HT-29 (cell line): ENCODE measurements around the gene WNT6. TPM values are rescaled to one million over a fixed set of nuclear protein-coding genes. Genes with fewer than 3 reads are reported as not detected.

ENCODE experiments used
- DNase-seq: peaks from one replicate; pipeline ENCODE4 v3.0.0-alpha.2; 2015; ENCODE audit warnings: low spot score
- total RNA-seq: library from RNA; depleted of rRNA; stranded (reverse); fragments of >200 nt; shearing (Covaris generic); gene quantifications from 2 replicates; pipeline ENCODE4 v1.2.3, GENCODE V29; 2014

WNT6 gene
- total RNA-seq, 1 experiment from 2014 or later = not detected

DNA sequence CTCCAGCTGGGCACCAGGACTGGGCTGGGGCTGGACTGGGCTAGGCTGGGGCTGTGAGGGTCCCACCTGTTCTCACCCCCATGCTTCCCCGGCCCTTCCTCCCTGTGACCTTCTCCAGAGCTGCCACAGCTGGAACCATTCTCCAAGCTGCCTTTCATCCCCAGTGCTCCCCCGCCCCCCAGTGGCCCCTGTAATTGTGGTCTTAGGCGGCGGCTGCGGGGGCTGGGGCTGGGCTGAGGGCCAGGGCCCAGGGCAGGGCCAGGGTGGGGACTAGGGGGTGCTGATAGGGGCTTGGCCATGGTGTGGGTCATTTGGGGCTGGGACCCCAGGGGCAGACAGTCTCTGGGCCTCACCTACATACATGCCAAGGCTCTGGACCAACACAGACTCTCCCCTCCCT is 18.3 kb downstream of the WNT6 start:
- DNase-seq = no peak

DNA sequence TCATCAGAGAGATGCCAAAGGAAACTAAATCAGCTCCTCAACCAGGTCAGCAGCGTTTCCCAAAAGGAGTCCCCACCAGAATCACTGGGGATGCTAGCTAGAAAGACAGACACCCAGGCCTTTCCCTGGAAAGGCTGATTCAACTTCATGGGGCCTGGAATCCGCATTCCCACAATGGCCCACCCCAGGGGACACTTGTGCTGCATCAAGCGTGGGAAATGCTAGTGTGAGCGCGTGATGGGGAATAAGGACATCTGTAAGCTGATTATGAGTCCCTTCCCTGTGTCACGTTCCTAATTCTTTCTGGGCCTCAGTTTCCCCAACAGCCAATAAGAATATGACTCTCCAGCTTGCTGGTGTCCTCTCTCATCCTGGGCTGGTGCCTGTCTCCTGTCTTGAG is 18.9 kb downstream of the WNT6 start:
- DNase-seq = no peak

DNA sequence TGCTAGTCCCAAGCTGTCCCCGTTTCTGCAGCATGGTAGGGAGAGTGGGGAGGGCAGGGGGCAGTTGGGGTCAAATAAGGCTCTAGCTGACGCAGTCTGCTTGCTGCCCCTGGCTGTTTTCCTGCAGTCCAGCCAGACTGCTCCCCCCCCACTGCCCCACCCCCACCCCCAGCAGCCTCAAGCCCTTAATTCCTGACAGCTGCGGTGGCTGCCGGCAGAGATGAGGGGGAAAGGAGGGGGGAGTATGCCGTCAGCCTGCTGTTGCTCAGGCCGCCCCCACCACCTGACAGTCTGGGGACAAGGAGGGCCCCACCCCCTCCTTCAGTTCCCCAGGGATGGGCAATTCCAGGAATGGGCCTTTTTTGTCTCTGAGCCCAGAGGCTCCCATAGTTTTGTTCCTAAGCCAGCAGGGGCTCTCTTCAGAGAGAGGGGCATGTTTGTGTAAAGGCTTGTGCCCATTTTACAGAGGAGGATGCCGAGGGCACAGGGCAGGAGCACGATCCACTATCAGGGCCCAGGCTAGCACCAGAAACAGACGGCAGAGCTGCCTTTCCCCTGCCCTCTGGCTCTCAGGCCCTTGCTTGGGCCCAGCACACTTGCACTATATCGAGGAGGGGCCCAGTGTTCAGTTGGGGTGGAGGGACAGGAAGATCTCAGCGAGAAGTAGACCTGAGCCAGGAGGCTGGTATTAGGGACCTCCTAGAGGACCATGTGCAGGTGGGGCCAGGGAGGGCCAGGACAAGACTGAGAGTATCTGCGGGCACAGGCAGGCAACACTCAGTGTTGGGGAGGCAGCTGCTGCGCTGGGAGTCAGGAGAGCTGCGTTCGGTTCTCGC is 19.5 kb downstream of the WNT6 start:
- no peak for DNase-seq

DNA sequence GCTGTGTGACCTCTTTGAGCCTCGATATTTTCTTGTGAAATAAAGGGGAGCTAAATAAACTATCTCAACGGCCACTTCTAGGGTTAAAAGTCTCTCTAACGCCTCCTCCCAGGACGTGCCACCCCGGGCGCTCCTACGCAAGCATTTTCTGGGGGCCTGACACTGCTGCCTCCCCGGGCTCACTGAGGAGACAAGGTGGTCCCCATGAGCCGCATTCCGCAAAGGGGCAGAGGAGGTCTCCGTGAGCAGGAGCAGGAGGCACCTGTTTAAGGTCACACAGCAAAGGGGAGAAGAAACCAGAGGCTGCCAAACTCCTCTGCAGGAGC is 20.1 kb downstream of the WNT6 start:
- no peak for DNase-seq

DNA sequence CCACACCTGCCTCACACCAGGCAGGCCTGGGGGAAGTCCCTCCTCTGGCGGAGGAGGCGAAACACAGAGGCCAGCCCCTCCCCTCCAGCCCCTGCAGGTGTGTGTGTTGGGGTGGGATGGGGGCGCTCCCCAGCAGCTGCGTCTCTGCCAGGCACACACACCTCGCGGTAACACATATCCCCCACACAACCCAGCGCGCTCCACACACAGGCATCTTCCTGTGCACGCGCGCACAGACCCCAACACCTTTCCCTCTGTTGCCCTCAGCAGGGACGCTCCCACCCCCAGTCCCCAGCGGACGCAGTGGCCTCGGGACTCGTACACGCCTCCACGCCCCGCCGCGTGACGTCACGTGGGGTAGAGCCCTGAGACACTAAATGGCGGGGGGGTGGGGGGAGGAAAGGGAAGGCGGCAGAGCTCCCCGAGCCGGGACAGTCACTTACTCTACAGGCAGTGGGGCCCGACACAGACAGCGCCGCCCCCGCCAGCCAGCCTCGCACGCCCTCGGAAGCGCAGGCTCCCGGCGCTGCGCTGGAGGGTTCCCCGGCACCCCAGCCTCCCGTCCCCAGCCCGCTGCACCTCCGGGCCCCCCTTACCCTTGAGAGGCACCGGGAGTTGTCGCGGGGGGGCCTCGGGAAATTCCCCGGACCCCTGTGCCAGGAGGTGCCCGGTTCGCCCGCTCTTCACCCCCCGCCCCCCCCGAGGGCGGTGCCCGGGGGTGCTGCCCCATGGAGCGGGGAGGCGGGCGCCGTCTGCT is 20.7 kb downstream of the WNT6 start, which contains the start of gene WNT10A:
Gene WNT10A, plus strand, starts transcription at position 751 of the 757 bp plus-strand sequence. CDS start 144 bp downstream, outside the sequence.
- peak; percentile 60 for DNase-seq

DNA sequence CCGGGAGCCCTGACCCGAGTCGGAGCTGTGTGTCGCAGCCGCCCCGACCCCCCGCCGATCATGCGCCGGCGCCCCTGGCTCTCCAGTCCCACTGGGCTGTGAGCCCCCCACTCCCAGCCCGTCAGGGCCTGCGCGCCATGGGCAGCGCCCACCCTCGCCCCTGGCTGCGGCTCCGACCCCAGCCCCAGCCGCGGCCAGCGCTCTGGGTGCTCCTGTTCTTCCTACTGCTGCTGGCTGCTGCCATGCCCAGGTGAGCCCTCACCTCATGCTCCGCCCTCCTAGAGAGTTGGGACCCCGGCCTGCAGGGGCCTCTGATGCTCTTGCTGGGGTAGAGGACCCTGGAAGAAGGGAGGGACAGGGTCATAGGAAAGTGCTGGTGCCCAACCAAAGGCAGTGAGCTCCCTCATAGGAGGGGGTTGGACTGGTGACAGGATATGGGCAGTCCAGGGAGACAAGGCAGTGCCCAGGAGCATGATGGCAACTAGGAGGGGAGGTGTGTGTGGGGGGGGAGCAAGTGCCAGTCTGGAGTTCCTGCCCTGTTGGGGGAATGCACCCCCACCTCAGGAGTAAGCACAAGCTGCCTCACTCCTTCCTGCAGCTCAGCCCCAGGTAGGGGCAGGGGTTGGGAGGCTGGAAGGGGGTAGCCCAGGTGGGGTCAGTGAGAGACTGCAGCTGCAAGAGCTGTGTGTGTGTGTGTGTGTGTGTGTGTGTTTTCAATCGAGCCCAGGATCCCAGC is 21.4 kb downstream of the WNT6 start:
- peak; percentile 33 for DNase-seq

DNA sequence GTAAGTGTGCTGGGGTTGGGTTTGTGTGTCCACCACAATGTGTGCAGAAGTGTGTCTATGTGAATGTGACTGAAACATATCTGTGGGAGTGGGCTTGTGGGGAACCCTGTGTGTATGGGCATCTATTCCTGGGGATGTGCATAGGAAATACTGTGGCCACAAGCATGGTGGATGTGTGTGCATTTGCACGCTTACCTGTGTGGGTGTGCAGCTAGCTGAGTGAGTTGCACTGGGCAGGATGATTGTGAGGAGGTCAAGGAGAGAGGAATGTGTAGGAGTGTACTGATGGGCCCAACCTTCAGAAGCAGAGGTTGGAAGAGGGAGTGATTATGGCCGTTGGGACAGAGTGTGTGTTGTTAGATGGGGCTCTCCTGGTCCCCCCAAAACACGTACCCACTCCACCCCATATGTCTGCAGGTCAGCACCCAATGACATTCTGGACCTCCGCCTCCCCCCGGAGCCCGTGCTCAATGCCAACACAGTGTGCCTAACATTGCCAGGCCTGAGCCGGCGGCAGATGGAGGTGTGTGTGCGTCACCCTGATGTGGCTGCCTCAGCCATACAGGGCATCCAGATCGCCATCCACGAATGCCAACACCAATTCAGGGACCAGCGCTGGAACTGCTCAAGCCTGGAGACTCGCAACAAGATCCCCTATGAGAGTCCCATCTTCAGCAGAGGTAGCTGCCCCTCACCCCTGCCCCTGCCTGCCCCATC is 22.3 kb downstream of the WNT6 start:
- DNase-seq = no peak

DNA sequence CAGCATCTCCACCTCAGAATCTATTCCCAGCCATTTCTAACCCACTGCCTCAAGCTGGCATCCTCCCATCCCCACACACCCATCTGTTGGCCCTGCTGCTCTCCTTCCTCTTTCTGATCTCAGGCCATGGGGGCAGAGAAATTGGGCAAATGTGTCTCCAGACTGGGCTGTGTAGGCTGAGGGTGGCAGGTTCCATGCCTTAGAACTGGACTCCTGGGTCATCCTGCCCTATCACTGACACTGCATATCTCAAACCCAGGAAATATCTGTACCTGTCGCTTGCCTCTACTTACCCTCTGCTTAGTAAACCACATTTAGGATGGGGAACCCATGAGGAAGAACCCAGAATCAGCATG is 22.8 kb downstream of the WNT6 start:
- DNase-seq = no peak

DNA sequence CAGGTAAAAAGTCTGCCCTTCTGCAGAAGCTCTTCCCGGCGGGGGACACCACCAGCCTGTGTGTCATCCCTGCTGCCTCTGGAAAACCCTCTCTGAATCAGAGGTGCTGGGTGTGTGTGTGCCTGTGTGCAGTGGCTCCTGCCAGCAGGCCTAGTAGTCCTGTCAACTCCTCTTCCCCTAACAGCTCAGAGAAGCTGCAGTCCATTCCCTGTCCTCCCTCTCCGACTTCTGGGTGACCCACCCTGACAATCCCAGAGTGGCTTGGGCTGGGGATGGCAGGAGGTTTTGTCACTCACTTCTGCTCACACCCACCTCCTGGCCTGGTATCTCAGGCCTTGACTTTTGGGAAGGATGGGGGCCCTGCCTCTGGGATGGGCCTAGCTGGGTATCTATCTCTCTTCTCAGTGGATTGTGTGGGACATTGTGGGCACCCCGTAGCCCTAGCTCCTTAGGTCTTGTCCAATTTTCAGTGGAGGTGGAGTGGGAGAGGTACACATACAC is 23.3 kb downstream of the WNT6 start:
- no peak for DNase-seq

DNA sequence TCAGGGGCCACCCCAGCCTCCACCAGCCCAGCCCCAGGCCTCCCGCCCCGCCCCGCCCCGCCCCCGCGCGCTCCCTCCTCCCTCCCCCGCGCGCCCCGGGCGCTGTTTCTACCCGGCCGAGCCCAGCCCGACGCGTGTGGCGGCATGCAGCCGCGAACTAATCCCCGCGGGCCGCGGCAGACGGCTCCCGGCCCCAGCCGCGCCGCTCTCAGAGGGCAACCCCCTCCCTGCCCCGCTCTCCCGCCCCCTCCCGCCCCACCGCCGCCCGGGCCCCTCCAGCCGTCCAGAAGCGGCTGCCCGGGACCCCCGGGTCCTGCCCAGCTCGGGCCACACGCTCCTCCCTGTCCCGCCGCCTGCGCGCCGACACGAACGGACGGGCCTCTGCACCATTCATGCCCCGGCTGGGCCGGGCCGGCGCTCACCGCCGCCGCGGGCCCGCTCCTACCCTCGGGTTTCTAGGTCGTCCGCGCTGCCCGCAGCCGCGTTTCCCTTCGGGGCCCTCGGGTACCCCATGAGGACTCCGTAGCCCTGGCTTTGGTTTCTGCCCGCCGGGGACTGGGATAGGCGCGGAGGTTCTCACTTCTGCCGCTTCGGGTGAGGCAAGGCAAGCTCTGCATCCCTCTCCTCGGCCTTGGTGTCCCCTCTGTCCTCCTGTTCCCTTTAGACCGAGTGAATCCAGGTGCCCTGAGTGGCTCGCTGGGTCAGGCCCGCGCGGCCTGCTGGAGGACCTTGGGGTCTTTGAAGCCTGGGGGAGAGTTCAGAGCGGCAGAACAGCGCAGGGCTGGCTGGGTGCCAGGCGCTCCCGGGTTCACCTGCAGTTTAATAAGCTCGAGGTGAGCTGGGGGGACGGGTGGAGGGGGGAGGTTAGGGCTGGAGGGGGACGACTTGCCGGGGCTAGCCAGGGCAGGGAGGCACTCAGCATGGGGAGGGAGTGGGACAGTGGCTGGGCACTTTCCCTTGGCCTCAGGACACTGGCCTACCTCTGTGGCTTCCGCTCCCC is 24.2 kb downstream of the WNT6 start:
- DNase-seq = peak; percentile 49

DNA sequence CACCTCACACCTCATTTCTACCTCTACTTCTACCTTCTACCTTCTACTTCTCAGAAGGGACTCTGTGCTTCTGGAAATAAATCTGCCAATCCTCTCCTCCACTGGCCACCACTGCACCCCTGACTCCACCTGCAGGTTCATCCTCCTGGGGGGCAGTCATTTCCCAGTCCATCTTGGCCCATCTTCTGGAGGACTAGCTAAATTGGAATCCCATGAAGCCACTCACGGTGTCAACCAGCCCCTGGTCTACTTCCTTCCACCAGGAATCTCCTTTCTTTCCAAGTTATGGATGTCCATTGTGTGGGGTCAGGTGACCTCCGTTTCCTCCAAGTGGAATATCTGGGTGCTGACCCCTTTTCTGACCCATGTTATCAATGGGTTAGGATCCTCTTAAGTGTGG is 24.9 kb downstream of the WNT6 start:
- DNase-seq = no peak

DNA sequence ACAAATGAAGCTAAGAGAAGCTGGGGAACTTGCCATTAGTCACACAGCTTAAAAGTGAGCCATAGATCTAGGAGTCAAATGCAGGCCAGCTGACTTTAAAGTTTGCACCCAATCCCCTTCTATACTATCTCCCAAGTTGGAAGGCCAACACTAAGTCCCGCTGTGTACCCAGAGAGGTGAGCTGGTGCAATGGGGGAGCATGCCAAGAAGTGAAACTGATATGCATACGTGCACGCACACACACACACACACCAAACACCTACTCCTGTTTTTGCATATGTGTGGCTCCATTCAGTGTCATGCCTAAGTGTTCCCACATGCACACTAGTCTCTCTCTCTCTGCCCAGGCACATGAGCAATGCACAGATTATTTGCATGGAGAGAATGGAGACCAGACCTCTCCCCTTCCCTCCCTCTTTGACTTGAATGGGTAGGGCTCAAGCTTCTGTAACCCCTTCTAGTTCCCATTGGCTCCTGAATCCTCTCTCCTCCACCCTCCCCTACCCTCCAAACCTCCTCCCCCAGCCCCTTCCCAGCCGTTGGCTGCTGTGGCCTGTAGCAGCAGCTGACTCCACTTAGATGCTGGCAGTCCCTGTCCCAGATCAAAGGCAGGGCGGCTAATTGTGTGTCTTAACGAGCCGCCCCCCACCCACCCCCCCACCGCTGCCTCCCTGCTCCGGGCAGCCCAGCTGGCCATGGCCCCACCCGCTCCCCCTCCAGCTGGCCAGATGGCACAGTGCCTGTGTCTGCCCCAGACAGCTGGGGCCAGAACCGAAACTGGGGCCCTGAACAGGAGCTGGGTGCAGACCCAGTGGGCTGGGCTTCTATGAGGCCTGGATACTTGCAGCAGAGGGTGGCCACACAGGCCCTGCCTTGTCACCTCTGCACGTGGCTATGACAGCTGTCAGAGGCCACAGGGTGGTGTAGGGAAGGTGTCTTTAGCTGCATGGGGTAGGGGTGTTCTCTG is 26.7 kb downstream of the WNT6 start:
- no peak for DNase-seq

DNA sequence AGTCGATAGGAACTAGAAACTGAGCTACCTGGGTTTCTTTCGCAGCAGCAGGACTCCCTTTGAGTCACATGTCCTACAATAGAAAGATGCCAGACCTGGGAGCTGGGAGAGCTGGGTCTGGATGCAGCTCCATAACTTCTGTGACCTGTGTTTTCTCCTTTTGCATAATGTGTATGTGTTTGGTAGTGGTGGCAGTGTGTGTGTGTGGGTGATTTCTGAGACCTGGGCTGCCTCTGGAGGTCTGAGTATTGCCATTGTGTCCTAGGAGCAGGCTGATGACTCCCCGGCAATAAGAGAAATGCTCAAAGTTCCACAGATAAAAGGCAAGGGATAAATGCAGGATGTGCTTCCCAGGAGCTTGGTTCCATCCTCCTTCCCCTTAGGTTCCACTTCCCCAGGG is 27.5 kb downstream of the WNT6 start:
- no peak for DNase-seq

DNA sequence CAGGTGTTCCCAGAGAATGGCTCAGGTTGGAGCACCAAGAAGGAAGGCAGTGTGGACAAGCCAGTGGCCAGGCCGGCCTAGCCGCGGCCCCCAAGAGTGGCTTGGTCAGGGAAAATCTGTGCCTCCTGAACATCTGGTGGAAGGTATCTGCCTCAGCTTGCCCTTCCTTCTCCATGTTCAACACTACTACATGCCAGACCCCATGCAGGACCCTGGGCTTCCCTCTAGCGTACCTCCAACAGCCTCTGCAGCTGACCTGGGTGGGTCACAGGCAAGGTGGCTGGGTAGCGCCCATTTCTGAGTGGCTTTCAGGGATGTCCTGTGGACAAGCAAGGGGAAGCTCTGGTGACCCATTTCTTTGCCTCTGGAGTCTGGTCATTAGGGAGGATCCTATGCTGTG is 28.7 kb downstream of the WNT6 start:
- DNase-seq = no peak

DNA sequence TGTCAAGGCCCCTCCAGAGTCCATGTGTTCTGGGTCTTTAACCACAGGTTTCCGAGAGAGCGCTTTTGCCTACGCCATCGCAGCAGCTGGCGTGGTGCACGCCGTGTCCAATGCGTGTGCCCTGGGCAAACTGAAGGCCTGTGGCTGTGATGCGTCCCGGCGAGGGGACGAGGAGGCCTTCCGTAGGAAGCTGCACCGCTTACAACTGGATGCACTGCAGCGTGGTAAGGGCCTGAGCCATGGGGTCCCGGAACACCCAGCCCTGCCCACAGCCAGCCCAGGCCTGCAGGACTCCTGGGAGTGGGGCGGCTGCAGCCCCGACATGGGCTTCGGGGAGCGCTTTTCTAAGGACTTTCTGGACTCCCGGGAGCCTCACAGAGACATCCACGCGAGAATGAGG is 30.3 kb downstream of the WNT6 start:
- no peak for DNase-seq

DNA sequence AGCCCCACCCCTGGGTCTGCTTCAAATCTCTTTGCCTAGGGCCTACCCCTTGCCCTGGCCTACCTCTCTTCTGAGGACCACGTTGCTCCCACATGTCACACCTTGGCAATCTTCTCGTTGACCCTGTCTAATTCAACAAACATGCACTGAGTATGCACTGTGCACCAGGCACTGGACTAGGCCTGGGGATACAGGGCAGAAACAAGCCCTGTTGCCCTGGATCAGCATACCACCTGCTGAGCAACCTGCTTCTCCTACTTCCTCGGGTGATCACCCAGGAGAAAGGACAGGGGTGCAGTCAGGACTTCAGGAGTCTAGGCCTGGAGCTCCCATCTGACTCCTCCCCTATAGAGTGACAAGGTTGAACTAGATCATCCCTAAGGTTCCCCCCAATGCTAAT is 30.8 kb downstream of the WNT6 start:
- DNase-seq = no peak

DNA sequence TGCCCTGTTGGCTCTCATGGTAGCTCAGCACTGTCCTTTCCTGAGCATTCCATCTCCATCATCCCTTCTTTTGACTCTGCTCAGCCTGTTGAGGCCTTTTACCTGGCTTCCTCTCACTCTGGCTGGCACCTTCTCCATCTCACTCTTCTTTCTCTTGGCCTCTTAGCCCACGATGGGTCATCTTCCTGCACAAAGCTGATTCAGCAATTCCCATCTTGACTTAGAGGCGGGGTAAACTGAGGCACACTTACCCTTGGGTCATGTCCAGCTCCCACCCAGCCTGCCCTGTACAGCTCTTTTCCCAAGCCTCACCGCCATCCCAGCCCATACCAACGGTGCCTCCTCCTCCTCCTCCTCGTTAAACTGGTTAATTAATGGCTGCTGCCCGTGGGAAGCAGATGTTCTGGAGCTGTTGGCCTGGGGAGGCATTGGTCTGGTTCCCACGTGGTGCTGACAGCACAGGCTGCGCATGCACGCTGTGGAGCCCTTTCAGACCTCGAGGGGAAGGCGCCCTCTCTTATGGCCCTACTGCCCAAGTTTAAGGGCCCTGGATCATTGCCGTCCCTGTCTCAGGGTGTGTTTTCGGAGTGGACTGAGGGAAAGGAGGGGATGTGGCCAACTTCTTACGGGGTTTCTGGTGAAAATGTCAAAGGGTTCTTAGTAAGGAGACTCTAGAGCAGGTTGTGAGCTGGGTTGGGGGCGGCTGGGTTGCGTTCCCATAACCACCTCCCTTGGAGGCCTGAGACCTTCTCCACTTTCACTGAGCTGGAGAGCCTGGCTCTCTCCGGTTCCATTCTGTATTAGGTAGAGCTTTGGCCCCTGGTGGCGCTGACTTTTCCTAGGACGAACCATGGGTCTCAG is 31.9 kb downstream of the WNT6 start:
- no peak for DNase-seq

DNA sequence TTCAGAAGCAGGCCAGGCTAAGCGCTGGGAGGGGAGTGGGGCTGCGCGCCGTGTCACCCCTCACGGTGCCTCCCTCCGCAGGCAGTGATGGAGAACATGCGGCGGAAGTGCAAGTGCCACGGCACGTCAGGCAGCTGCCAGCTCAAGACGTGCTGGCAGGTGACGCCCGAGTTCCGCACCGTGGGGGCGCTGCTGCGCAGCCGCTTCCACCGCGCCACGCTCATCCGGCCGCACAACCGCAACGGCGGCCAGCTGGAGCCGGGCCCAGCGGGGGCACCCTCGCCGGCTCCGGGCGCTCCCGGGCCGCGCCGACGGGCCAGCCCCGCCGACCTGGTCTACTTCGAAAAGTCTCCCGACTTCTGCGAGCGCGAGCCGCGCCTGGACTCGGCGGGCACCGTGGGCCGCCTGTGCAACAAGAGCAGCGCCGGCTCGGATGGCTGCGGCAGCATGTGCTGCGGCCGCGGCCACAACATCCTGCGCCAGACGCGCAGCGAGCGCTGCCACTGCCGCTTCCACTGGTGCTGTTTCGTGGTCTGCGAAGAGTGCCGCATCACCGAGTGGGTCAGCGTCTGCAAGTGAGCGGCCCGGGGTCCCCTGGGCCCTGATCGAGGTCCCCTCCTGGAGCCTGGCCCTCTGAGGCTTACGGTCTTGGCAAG is 33.2 kb downstream of the WNT6 start:
- DNase-seq = peak; percentile 82
